Measurements from ENCODE around the gene RGS6.

The RGS6 gene

DNA sequence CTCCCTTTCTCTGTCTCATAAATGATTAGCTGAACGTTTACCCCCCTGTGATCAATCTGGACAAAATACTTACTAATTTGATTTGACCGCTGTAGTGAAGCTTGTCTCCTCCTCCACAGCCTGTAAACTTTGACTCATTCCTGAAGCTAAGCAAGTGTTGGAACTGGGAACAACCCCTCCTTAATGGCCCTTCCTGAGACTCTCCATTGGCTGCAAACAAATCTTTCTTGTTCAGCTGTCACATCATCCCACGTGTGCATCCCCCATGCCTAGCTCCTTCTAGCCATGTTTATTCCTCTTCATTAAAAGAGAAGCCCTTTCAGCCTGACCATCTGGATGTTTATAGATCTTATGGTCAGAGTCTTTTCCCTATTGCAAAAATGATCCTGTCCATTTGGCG lies 281.2 kb downstream of the RGS6 start:
- TF ChIP-seq, protein P1, sequence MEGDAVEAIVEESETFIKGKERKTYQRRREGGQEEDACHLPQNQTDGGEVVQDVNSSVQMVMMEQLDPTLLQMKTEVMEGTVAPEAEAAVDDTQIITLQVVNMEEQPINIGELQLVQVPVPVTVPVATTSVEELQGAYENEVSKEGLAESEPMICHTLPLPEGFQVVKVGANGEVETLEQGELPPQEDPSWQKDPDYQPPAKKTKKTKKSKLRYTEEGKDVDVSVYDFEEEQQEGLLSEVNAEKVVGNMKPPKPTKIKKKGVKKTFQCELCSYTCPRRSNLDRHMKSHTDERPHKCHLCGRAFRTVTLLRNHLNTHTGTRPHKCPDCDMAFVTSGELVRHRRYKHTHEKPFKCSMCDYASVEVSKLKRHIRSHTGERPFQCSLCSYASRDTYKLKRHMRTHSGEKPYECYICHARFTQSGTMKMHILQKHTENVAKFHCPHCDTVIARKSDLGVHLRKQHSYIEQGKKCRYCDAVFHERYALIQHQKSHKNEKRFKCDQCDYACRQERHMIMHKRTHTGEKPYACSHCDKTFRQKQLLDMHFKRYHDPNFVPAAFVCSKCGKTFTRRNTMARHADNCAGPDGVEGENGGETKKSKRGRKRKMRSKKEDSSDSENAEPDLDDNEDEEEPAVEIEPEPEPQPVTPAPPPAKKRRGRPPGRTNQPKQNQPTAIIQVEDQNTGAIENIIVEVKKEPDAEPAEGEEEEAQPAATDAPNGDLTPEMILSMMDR (IDR thresholded peaks at IDR 0.05; ENCODE audit: insufficient read depth, low read length, poor library complexity, severe bottlenecking) = no peak
- Histone ChIP-seq H3K36me3 (ENCODE audit: control insufficient read depth, insufficient read depth, low read length) (no peaks in the 10 kb centered on the region), H3K27me3 (replicated peaks; ENCODE audit: control insufficient read depth, insufficient read depth, low read length) (no peaks in the 10 kb centered on the region), H3K4me3 (replicated peaks; ENCODE audit: low read depth, low read length) (no peak overlapping the region)
- DNase-seq (ENCODE audit: extremely low read depth, insufficient read length) = no peak

DNA sequence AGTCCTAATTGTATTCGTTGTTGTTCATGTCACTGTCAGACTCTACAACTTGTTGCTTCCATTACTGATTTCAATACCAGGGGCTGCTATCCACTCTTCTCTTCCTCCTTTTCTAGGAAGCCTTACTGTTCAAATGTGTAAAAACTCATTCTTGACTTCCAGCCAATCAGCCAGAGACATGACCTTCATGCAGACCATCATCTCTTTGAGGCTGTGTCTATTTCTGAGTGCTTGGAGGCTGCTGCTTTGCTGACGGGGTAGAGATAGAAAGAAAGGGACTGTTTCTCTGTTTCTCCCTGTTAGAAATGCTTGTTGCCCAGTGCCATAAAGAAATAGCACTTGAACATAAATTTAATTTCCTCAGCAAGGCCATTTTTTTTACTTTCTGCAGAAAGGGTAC lies 282.9 kb downstream of the RGS6 start:
- Histone ChIP-seq H3K36me3 (ENCODE audit: control insufficient read depth, insufficient read depth, low read length) (no peaks in the 10 kb centered on the region), H3K4me3 (replicated peaks; ENCODE audit: low read depth, low read length) (no peak overlapping the region), H3K27me3 (replicated peaks; ENCODE audit: control insufficient read depth, insufficient read depth, low read length) (no peaks in the 10 kb centered on the region)
- DNase-seq (ENCODE audit: extremely low read depth, insufficient read length) = no peak
- TF ChIP-seq, protein P1 (IDR thresholded peaks at IDR 0.05; ENCODE audit: insufficient read depth, low read length, poor library complexity, severe bottlenecking) = no peak

DNA sequence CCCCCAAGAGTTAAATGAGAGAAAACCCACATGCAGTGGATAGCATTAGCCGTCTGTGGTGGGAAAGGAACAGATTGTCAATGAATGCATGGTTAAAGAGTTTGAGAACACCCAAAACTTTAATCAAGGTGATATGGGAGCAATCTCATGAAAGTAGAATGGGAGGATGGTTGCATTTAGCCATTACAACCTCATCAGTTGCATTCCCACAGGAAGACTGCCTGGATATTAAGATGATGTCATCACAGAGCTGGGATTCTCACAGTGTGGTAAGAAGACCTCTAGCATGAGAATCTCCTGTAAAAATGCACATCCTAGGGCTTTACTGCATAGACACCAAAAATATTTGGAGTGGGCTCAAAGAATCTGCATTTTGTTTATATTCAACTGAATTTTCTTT lies 284.9 kb downstream of the RGS6 start:
- TF ChIP-seq, protein P1 (IDR thresholded peaks at IDR 0.05; ENCODE audit: insufficient read depth, low read length, poor library complexity, severe bottlenecking) = no peak
- DNase-seq (ENCODE audit: extremely low read depth, insufficient read length) = no peak
- Histone ChIP-seq H3K36me3 (ENCODE audit: control insufficient read depth, insufficient read depth, low read length) (no peaks in the 10 kb centered on the region), H3K27me3 (replicated peaks; ENCODE audit: control insufficient read depth, insufficient read depth, low read length) (no peaks in the 10 kb centered on the region), H3K4me3 (replicated peaks; ENCODE audit: low read depth, low read length) (no peak overlapping the region)

DNA sequence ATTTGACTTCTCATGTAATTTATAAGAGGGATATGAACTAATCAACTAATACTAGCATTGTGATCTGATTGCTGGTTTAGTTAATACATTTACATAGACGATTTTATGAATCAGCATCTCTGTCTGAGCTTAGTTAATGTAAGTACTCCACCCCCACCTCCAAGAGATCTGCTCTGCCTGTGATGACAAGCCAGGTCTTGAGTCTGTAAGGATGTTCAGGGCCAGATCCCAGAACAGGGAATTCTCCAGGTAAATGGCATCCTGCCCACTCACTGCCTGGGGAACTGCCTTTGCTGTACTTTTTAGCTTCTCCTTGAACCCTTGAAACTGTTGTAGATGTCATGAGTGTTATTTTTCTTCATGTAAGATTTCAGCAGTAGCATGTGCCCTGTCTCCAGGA lies 289.8 kb downstream of the RGS6 start:
- DNase-seq (ENCODE audit: extremely low read depth, insufficient read length) = no peak
- H3K36me3 ChIP-seq (ENCODE audit: control insufficient read depth, insufficient read depth, low read length) = no peaks in the 10 kb centered on the region
- TF ChIP-seq, protein P1 (IDR thresholded peaks at IDR 0.05; ENCODE audit: insufficient read depth, low read length, poor library complexity, severe bottlenecking) = no peak

DNA sequence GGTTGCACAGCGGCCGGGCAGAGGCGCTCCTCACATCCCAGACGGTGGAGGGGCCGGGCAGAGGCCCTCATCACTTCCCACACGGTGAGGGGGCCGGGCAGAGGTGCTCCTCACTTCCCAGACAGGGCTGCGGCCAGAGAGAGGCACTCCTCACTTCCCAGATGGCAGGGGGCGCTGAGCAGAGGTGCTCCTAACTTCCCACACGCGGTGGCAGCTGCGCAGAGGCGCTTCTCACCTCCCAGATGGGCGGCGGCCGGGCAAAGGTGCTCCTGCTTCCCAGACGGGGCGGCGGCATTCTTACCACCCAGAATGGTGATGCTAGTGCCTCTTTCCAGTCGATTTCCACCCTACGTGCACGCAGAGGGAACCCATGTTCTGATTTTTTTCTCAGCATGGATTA lies 304.4 kb downstream of the RGS6 start:
- H3K27me3 ChIP-seq (replicated peaks; ENCODE audit: control insufficient read depth, insufficient read depth, low read length) = no peaks in the 10 kb centered on the region
- no peaks in the 10 kb centered on the region for H3K36me3 ChIP-seq (ENCODE audit: control insufficient read depth, insufficient read depth, low read length)
- no peak for DNase-seq (ENCODE audit: extremely low read depth, insufficient read length)
- no peak overlapping the region for H3K4me3 ChIP-seq (replicated peaks; ENCODE audit: low read depth, low read length)
- TF ChIP-seq, protein P1 (IDR thresholded peaks at IDR 0.05; ENCODE audit: insufficient read depth, low read length, poor library complexity, severe bottlenecking) = no peak

More for the DNA sequence above, 289.8 kb downstream of the RGS6 start:
- Histone ChIP-seq H3K4me3 (replicated peaks; ENCODE audit: low read depth, low read length) (no peak overlapping the region), H3K27me3 (replicated peaks; ENCODE audit: control insufficient read depth, insufficient read depth, low read length) (no peaks in the 10 kb centered on the region)
